ENCODE data around the gene OR6X1. TPM values are rescaled to one million over a fixed set of nuclear protein-coding genes. Genes with fewer than 3 reads are reported as not detected.
A peak's percentile ranks its signal among the peaks of the same experiment; 100 is the strongest.

OR6X1 gene
- total RNA-seq, 1 experiment from 2014 or later: not detected

- H3K9me3 ChIP-seq (ENCODE audit: control insufficient read depth, insufficient read depth, low read depth, low read length): no peaks in the 10 kb centered on the region
- peak; percentile 90 for ATAC-seq
- ChIA-PET POLR2A (no interaction called here), CTCF (interaction anchor here (0.8 to 2.6 kb wide), 7 partner anchors 8 to 127 kb away, joined by 3 to 20 read pairs (median 6); no protein-coding TSS in a partner anchor)
- in situ Hi-C loops (cut with HindIII; ENCODE audit: low pct_unique_long_range_greater_than_20kb, low sequenced_read_pairs) (no loop called here), intact Hi-C loops (cut with micrococcal nuclease; ENCODE audit: unreplicated experiment) (loop anchor here (1.0 to 2.0 kb wide), 3 partner anchors 66 to 197 kb away; no protein-coding TSS in a partner anchor)
- TF ChIP-seq POLR2AphosphoS5 (IDR thresholded peaks at IDR 0.05; ENCODE audit: low read depth, low read length): no peak
- TF ChIP-seq CTCF (IDR thresholded peaks at IDR 0.05): peak; percentile 86
- peak; percentile 64 for DNase-seq (ENCODE audit: low read depth, low spot score)
- BruUV-seq (replicated peaks): no TSS peak
- no peak overlapping the region for H3K4me3 ChIP-seq (ENCODE audit: low read depth in 2 of 2, low read length in 2 of 2)
- H3K4me1 ChIP-seq (ENCODE audit: control insufficient read depth, insufficient read depth, low read length): no peaks in the 10 kb centered on the region
- peaks cover 3% of the 10 kb centered on the region; the same call in 1 of the 2 replicates for H3K27me3 ChIP-seq (ENCODE audit: control insufficient read depth, insufficient read depth, low read length)
- H3K27ac ChIP-seq (ENCODE audit: low read length): no peak overlapping the region
- H3K36me3 ChIP-seq (ENCODE audit: control insufficient read depth, insufficient read depth, low read length): no peaks in the 10 kb centered on the region
Measured at GRCh38 chr11:123707606-123708205, 46.6 kb downstream of the OR6X1 start.

GRCh38 chr11:123707206-123707605 is 47.1 kb downstream of the OR6X1 start:
- POLR2A ChIA-PET: no interaction called here
- H3K9me3 ChIP-seq (ENCODE audit: control insufficient read depth, insufficient read depth, low read depth, low read length): no peaks in the 10 kb centered on the region
- no peak overlapping the region for H3K27ac ChIP-seq (ENCODE audit: low read length)
- H3K36me3 ChIP-seq (ENCODE audit: control insufficient read depth, insufficient read depth, low read length): no peaks in the 10 kb centered on the region
- intact Hi-C loops (cut with micrococcal nuclease; ENCODE audit: unreplicated experiment): loop anchor here (1.0 to 2.0 kb wide), 3 partner anchors 66 to 196 kb away; no protein-coding TSS in a partner anchor
- no peaks in the 10 kb centered on the region for H3K4me1 ChIP-seq (ENCODE audit: control insufficient read depth, insufficient read depth, low read length)
- in situ Hi-C loops (cut with HindIII; ENCODE audit: low pct_unique_long_range_greater_than_20kb, low sequenced_read_pairs): no loop called here
- no peak overlapping the region for H3K4me3 ChIP-seq (ENCODE audit: low read depth in 2 of 2, low read length in 2 of 2)
- no TSS peak for BruUV-seq (replicated peaks)
- TF ChIP-seq CTCF (IDR thresholded peaks at IDR 0.05) (no peak), POLR2AphosphoS5 (IDR thresholded peaks at IDR 0.05; ENCODE audit: low read depth, low read length) (no peak), TCF7L2 (IDR thresholded peaks at IDR 0.05; ENCODE audit: low read depth, low read length) (no peak), REST (IDR thresholded peaks at IDR 0.05; ENCODE audit: insufficient read depth in 1 of 2, low read depth in 2 of 2, low read length in 1 of 2) (no peak), SIN3A (IDR thresholded peaks at IDR 0.05; ENCODE audit: borderline replicate concordance, insufficient read depth, low read depth, low read length) (no peak)
- CTCF ChIA-PET: interaction anchor here (0.8 to 2.6 kb wide), 7 partner anchors 9 to 127 kb away, joined by 3 to 20 read pairs (median 6); no protein-coding TSS in a partner anchor
- H3K27me3 ChIP-seq (ENCODE audit: control insufficient read depth, insufficient read depth, low read length): peaks cover 3% of the 10 kb centered on the region; the same call in 1 of the 2 replicates
- DNase-seq (ENCODE audit: low read depth, low spot score) (no peak), ATAC-seq (no peak)

Measured in Panc1 (cell line).